ENCODE measurements around the gene HNRNPAB. TPM values are rescaled to one million over a fixed set of nuclear protein-coding genes. Genes with fewer than 3 reads are reported as not detected.

The HNRNPAB gene
- total RNA-seq, 1 donor from 2014 or later = 102 TPM

- intact Hi-C loops (cut with DNase I) = no loop called here
- no peak for DNase-seq
These were observed 5.2 kb downstream of the HNRNPAB start for GRCh38 chr5:178209334-178210072.

GRCh38 chr5:178210073-178210535 is 5.8 kb downstream of the HNRNPAB start:
- H3K4me1 ChIP-seq = peaks cover 29% of the 10 kb centered on the region
- no peak for DNase-seq

More at GRCh38 chr5:178209334-178210072, 5.2 kb downstream of the HNRNPAB start:
- peaks cover 28% of the 10 kb centered on the region for H3K4me1 ChIP-seq
- no peak for TF ChIP-seq CTCF (IDR thresholded peaks at IDR 0.05)
- no peak for ATAC-seq
- no peak overlapping the region for H3K27ac ChIP-seq
- peaks cover 84% of the 10 kb centered on the region for H3K36me3 ChIP-seq
- no peaks in the 10 kb centered on the region for H3K9me3 ChIP-seq
- no peak overlapping the region for H3K4me3 ChIP-seq
- no peaks in the 10 kb centered on the region for H3K27me3 ChIP-seq (ENCODE audit: low read depth)

DNA sequence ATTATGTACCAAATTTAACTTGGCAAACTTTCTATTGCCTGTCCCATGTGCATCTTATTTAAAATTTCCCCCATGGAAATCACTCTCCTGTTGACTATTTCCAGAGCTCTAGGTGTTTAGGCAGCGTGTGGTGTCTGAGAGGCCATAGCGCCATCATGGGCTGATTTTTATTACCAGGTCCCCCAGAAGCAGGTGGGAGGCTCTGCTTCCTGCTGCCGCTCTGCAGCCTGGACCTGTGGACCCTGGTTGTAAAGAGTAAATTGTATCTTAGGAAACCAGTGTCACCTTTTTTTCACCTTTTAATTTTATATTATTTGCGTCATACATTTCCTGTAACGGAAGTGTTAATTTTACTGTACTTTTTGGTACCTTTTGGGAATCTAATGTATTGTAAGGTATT is 6.4 kb downstream of the HNRNPAB start:
- DNase-seq (no peak), ATAC-seq (no peak)
- H3K27ac ChIP-seq = no peak overlapping the region
- no peak overlapping the region for H3K4me3 ChIP-seq
- peaks cover 32% of the 10 kb centered on the region for H3K4me1 ChIP-seq
- no peak for TF ChIP-seq CTCF (IDR thresholded peaks at IDR 0.05)
- peaks cover 96% of the 10 kb centered on the region for H3K36me3 ChIP-seq
- intact Hi-C loops (cut with DNase I) = no loop called here
- H3K9me3 ChIP-seq = no peaks in the 10 kb centered on the region
- H3K27me3 ChIP-seq (ENCODE audit: low read depth) = no peaks in the 10 kb centered on the region

More at GRCh38 chr5:178210073-178210535, 5.8 kb downstream of the HNRNPAB start:
- Histone ChIP-seq H3K36me3 (peaks cover 90% of the 10 kb centered on the region), H3K27me3 (ENCODE audit: low read depth) (no peaks in the 10 kb centered on the region), H3K9me3 (no peaks in the 10 kb centered on the region), H3K4me3 (no peak overlapping the region), H3K27ac (no peak overlapping the region)
- no peak for ATAC-seq
- intact Hi-C loops (cut with DNase I) = no loop called here
- no peak for TF ChIP-seq CTCF (IDR thresholded peaks at IDR 0.05)

DNA sequence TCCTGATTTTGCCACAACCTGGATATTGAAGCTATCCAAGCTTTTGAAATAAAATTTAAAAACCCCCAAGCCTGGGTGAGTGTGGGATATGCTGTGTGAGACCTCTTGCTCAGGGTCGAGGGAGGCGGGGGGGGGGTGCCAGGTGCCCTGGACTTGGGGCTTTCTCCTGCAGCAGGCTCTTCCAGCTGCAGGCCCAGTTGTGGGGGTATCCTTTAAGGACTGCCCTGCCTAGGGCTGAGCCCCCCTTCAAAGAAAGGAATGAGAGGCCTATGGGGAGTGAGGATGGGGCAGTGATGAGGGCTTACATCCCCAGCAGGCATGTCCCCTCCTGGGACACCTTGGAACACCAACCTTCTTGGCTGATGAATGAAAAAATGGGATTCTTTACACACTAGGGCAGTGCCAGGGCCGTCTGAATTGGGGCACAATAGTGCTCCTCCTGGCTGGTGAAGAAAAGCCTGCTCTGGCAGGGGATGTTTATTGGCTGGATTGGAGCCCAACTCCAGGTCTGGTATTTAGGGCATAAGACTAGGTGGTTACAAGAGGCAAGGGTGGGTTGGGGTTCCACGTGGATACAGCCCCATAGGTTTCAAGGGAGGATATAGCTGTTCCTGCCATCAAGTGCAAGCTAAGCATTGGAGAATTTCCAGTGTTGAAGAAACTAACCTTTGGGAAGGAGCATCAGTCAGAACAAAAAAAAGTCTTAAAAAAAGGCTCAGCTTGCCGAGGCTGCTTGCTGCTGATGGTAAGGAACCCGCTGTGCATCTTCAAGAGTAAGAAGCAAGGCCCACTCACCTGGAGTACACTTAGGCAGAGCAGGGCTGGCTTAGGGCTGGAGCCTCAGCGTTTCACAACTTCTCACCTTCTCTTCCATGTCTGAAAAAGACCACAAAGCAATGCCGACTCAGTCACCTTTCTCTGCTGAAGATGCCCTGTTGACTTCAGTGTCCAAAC is 7.0 kb downstream of the HNRNPAB start:
- Histone ChIP-seq H3K36me3 (peaks cover 100% of the 10 kb centered on the region), H3K27ac (no peak overlapping the region)

More for the DNA sequence above, 7.0 kb downstream of the HNRNPAB start:
- Histone ChIP-seq H3K27me3 (ENCODE audit: low read depth) (no peaks in the 10 kb centered on the region), H3K4me3 (no peak overlapping the region), H3K9me3 (no peaks in the 10 kb centered on the region), H3K4me1 (peaks cover 32% of the 10 kb centered on the region)
- ATAC-seq (no peak), DNase-seq (no peak)
- TF ChIP-seq CTCF (IDR thresholded peaks at IDR 0.05) = no peak
- intact Hi-C loops (cut with DNase I) = no loop called here

Measured in lower lobe of right lung (tissue), 2 donors.